PC-3 (cell line): ENCODE data around the gene ESRRB. TPM values are rescaled to one million over a fixed set of nuclear protein-coding genes. Genes with fewer than 3 reads are reported as not detected.

Experiments
- ATAC-seq: fragments of 200-7000 bp; cut with Tn5 transposase; 2 replicates; pipeline ENCODE4 v1.9.1; 2020; ENCODE audit warnings: mild to moderate bottlenecking, moderate library complexity
- BruUV-seq: library from RNA; stranded (reverse); fragments of 400-500 nt; replicated peaks from 2 replicates; lab custom pipeline; 2021; lab: Mats Ljungman, UMichigan
- CTCF ChIA-PET: fragments of 300-600 bp; sonication (Branson Sonifier 250); formaldehyde crosslinking; loops from one replicate; lab custom pipeline; 2022; ENCODE audit warnings: antibody characterized with exemption; lab: Charles Lee
- POLR2A ChIA-PET: fragments of 300-600 bp; sonication (Branson Sonifier 250); formaldehyde crosslinking; loops from one replicate; lab custom pipeline; 2022; ENCODE audit warnings: antibody characterized with exemption; ENCODE audit not compliant: unreplicated experiment; lab: Charles Lee
- DNase-seq: peaks from one replicate; pipeline ENCODE4 v3.0.0-alpha.2; 2015
- H2AFZ ChIP-seq: fragments of 300-600 bp; sonication (generic); 2 replicates; pipeline ENCODE4 v1.6.0; 2016; ENCODE audit warnings: antibody characterized with exemption, low read length
- H3F3A ChIP-seq: fragments of 300-600 bp; sonication (generic); one replicate; pipeline ENCODE4 v1.6.0; 2017; ENCODE audit warnings: antibody characterized with exemption, low read length, control low read depth, mild to moderate bottlenecking; ENCODE audit not compliant: unreplicated experiment
- H3K27ac ChIP-seq: fragments of 300-600 bp; sonication (generic); 2 replicates; pipeline ENCODE4 v1.5.1; 2016; ENCODE audit warnings: mild to moderate bottlenecking, low read length
- H3K27me3 ChIP-seq: fragments of 300-600 bp; sonication (generic); 2 replicates; pipeline ENCODE4 v1.6.1; 2016; ENCODE audit warnings: low read length, mixed read lengths
- H3K36me3 ChIP-seq: fragments of 300-600 bp; sonication (generic); 2 replicates; pipeline ENCODE4 v1.6.1; 2016; ENCODE audit warnings: low read depth, mixed run types, low read length, mixed read lengths
- H3K4me1 ChIP-seq: fragments of 300-600 bp; sonication (generic); 2 replicates; pipeline ENCODE4 v1.5.1; 2016; ENCODE audit warnings: low read length; ENCODE audit not compliant: insufficient read depth
- H3K4me2 ChIP-seq: fragments of 300-600 bp; sonication (generic); 2 replicates; pipeline ENCODE4 v1.6.0; 2016; ENCODE audit warnings: low read length
- H3K4me3 ChIP-seq: fragments of 300-600 bp; sonication (generic); 2 replicates; pipeline ENCODE4 v1.5.1; 2016; ENCODE audit warnings: mild to moderate bottlenecking, low read length, mixed read lengths
- H3K79me2 ChIP-seq: fragments of 300-600 bp; sonication (generic); 2 replicates; pipeline ENCODE4 v1.6.1; 2017; ENCODE audit warnings: low read length, mixed read lengths
- H3K9ac ChIP-seq: fragments of 300-600 bp; sonication (generic); 2 replicates; pipeline ENCODE4 v1.6.0; 2016; ENCODE audit warnings: mild to moderate bottlenecking, low read length
- H3K9me2 ChIP-seq: fragments of 300-600 bp; sonication (generic); replicated peaks from 2 replicates; pipeline ENCODE4 v1.6.1; 2016; ENCODE audit warnings: mixed run types, low read length, mixed read lengths
- H3K9me3 ChIP-seq: fragments of 300-600 bp; sonication (generic); 2 replicates; pipeline ENCODE4 v1.6.1; 2016; ENCODE audit warnings: low read length, mixed read lengths
- H4K20me1 ChIP-seq: fragments of 300-600 bp; sonication (generic); 2 replicates; pipeline ENCODE4 v1.6.1; 2016; ENCODE audit warnings: low read length, mixed read lengths
- EZH2 ChIP-seq: fragments of 300-600 bp; sonication (generic); IDR thresholded peaks from one replicate; pipeline ENCODE4 v1.6.1; 2017; ENCODE audit warnings: antibody characterized with exemption, mild to moderate bottlenecking, low read length; ENCODE audit not compliant: unreplicated experiment
- EZH2phosphoT487 ChIP-seq: fragments of 300-600 bp; sonication (generic); IDR thresholded peaks from 2 replicates; pipeline ENCODE4 v1.6.1; 2018; ENCODE audit warnings: mild to moderate bottlenecking, antibody characterized with exemption, low read length, borderline replicate concordance
- intact Hi-C: fragments of 100-400 bp; cut with micrococcal nuclease; formaldehyde crosslinking; loops from 2 replicates; pipeline ENCODE4 v1.9.0; 2023
- total RNA-seq: library from RNA; depleted of rRNA; stranded (reverse); fragments of >200 nt; gene quantifications from 2 replicates; pipeline ENCODE4 v1.2.3, GENCODE V29; 2014
- TF ChIP-seq, protein P1 (sequence below): fragments of 300-600 bp; sonication (generic); conservative IDR thresholded peaks from 2 replicates; pipeline ENCODE4 v1.5.1; 2017; ENCODE audit warnings: antibody characterized with exemption, low read depth, mild to moderate bottlenecking, low read length

Gene ESRRB
- total RNA-seq, 1 experiment from 2014 or later: not detected

GRCh38 chr14:76334316-76334715 is 41.6 kb upstream of the ESRRB start:
- H3K9me3 ChIP-seq: no peaks in the 10 kb centered on the region
- TF ChIP-seq, protein P1, sequence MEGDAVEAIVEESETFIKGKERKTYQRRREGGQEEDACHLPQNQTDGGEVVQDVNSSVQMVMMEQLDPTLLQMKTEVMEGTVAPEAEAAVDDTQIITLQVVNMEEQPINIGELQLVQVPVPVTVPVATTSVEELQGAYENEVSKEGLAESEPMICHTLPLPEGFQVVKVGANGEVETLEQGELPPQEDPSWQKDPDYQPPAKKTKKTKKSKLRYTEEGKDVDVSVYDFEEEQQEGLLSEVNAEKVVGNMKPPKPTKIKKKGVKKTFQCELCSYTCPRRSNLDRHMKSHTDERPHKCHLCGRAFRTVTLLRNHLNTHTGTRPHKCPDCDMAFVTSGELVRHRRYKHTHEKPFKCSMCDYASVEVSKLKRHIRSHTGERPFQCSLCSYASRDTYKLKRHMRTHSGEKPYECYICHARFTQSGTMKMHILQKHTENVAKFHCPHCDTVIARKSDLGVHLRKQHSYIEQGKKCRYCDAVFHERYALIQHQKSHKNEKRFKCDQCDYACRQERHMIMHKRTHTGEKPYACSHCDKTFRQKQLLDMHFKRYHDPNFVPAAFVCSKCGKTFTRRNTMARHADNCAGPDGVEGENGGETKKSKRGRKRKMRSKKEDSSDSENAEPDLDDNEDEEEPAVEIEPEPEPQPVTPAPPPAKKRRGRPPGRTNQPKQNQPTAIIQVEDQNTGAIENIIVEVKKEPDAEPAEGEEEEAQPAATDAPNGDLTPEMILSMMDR: no peak
- TF ChIP-seq EZH2phosphoT487: no peak
- TF ChIP-seq EZH2: no peak
- ChIA-PET POLR2A (no interaction called here), CTCF (no interaction called here)
- H3K4me3 ChIP-seq: no peak overlapping the region
- no peak overlapping the region for H3K4me2 ChIP-seq
- H3K27me3 ChIP-seq: peaks cover 14% of the 10 kb centered on the region
- intact Hi-C loops: no loop called here
- no peaks in the 10 kb centered on the region for H3K79me2 ChIP-seq
- ATAC-seq: no peak
- no peak for DNase-seq
- no peaks in the 10 kb centered on the region for H3K9me2 ChIP-seq
- H4K20me1 ChIP-seq: no peaks in the 10 kb centered on the region
- H3F3A ChIP-seq: no peaks in the 10 kb centered on the region
- no peaks in the 10 kb centered on the region for H3K36me3 ChIP-seq
- BruUV-seq: no TSS peak
- H3K4me1 ChIP-seq: no peaks in the 10 kb centered on the region
- H3K9ac ChIP-seq: no peak overlapping the region
- H3K27ac ChIP-seq: no peak overlapping the region
- H2AFZ ChIP-seq: no peak overlapping the region

- H4K20me1 ChIP-seq: no peaks in the 10 kb centered on the region
- no peaks in the 10 kb centered on the region for H3K9me2 ChIP-seq
- H3K4me1 ChIP-seq: no peaks in the 10 kb centered on the region
- peaks cover 23% of the 10 kb centered on the region; the same call in 1 of the 2 replicates for H3K27me3 ChIP-seq
- no peak overlapping the region for H3K27ac ChIP-seq
- no TSS peak for BruUV-seq
- POLR2A ChIA-PET: no interaction called here
- no peaks in the 10 kb centered on the region for H3F3A ChIP-seq
- TF ChIP-seq, protein P1: no peak
- no peak for TF ChIP-seq EZH2
- TF ChIP-seq EZH2phosphoT487: no peak
- no peak overlapping the region for H2AFZ ChIP-seq
- H3K4me2 ChIP-seq: no peak overlapping the region
- no peak overlapping the region for H3K4me3 ChIP-seq
- CTCF ChIA-PET: no interaction called here
- no peak overlapping the region for H3K9ac ChIP-seq
- H3K79me2 ChIP-seq: no peaks in the 10 kb centered on the region
- H3K36me3 ChIP-seq: no peaks in the 10 kb centered on the region
- DNase-seq (no peak), ATAC-seq (no peak)
- no peaks in the 10 kb centered on the region for H3K9me3 ChIP-seq
- intact Hi-C loops: no loop called here
Measured at GRCh38 chr14:76336876-76337275, 39.1 kb upstream of the ESRRB start.

GRCh38 chr14:76337635-76338545 is 38.0 kb upstream of the ESRRB start:
- intact Hi-C loops: no loop called here
- ChIA-PET POLR2A (no interaction called here), CTCF (no interaction called here)
- Histone ChIP-seq H3K4me2 (peak overlapping the region; percentile 49; the same call in 1 of the 2 replicates), H3K79me2 (no peaks in the 10 kb centered on the region), H3K4me3 (peak overlapping the region; percentile 18; the same call in 1 of the 2 replicates), H3K36me3 (no peaks in the 10 kb centered on the region), H3K9ac (no peak overlapping the region), H2AFZ (peak overlapping the region; percentile 72), H3K27ac (no peak overlapping the region), H3F3A (no peaks in the 10 kb centered on the region), H3K27me3 (peaks cover 31% of the 10 kb centered on the region), H4K20me1 (no peaks in the 10 kb centered on the region), H3K4me1 (no peaks in the 10 kb centered on the region), H3K9me3 (no peaks in the 10 kb centered on the region), H3K9me2 (no peaks in the 10 kb centered on the region)
- TF ChIP-seq, protein P1: no peak
- TF ChIP-seq EZH2phosphoT487: no peak
- no peak for TF ChIP-seq EZH2
- no TSS peak for BruUV-seq
- DNase-seq (peak; percentile 30), ATAC-seq (no peak; the same call in 1 of the 2 replicates)
